Stomach (tissue), 4 donors: ENCODE data around the gene NETO2.

Experiments used
- EP300 ChIP-seq: sonication (generic); formaldehyde crosslinking; IDR thresholded peaks from one replicate; pipeline ENCODE4 v1.6.1; 2017; ENCODE audit warnings: antibody characterized with exemption
- POLR2A ChIP-seq, 4 donors: fragments of 450-650 bp; IDR thresholded peaks; one replicate each; pipeline ENCODE4 v1.6.1; 2016; ENCODE audit warnings: antibody characterized with exemption in 4 of 4, control low read depth in 2 of 4, mild to moderate bottlenecking in 1 of 4, moderate library complexity in 1 of 4
- POLR2AphosphoS5 ChIP-seq, 3 donors: sonication (generic); formaldehyde crosslinking; IDR thresholded peaks; one replicate each; pipeline ENCODE4 v1.6.1; 2016; ENCODE audit warnings: antibody characterized with exemption in 3 of 3
- TF ChIP-seq, protein P1 (sequence below), 7 experiments: fragments of 450-650 bp in 4 of 7; fragments of 200-600 bp in 3 of 7; sonication (generic) in 3 of 7; IDR thresholded peaks; one replicate each; pipeline ENCODE4 v1.5.1; 2016 to 2019; ENCODE audit warnings: antibody characterized with exemption in 7 of 7, control low read depth in 2 of 7, mild to moderate bottlenecking in 1 of 7

DNA sequence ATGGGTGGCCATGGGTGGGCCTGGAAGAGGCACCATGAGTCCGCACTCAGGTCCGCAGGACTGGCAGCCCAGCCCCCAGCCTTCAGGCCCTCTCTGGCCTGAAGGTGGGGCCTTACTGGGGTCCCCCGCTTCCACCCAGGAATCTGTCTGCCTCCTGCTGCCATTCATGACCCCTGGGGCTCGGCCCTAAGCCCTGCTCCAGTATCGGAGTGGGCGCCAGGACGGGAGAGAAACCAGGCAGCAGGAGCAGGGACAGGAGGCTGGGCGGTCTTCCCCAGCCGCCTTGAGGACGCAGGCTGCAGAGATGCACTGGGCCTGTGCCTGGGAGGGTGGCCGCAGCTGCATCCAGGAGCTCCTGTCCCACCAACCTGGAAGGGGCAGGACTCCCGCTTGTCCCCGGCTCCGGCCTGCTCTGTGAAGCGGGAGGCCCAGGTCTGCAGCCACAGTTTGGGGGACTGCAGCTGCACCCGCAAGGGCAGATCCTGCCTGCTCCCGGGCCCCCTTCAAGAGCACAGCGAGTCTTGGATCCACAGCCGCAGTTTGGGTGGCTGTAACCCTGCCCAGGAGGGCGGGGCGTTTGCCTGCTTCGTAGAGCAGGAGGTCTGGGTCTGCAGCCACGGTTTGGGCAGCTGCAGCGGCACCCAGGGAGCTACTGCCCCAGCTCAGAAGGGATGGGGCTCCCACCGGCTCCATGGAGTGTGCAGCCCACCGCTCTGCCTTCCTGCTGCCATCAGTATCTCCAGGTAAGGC lies 88.4 kb downstream of the NETO2 start:
- TF ChIP-seq, protein P1, sequence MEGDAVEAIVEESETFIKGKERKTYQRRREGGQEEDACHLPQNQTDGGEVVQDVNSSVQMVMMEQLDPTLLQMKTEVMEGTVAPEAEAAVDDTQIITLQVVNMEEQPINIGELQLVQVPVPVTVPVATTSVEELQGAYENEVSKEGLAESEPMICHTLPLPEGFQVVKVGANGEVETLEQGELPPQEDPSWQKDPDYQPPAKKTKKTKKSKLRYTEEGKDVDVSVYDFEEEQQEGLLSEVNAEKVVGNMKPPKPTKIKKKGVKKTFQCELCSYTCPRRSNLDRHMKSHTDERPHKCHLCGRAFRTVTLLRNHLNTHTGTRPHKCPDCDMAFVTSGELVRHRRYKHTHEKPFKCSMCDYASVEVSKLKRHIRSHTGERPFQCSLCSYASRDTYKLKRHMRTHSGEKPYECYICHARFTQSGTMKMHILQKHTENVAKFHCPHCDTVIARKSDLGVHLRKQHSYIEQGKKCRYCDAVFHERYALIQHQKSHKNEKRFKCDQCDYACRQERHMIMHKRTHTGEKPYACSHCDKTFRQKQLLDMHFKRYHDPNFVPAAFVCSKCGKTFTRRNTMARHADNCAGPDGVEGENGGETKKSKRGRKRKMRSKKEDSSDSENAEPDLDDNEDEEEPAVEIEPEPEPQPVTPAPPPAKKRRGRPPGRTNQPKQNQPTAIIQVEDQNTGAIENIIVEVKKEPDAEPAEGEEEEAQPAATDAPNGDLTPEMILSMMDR (IDR thresholded peaks at IDR 0.05) = no peak
- TF ChIP-seq POLR2A (IDR thresholded peaks at IDR 0.05) (no peak), EP300 (no peak), POLR2AphosphoS5 (IDR thresholded peaks at IDR 0.05) (no peak)
